ENCODE data around the gene GPR65. TPM values are rescaled to one million over a fixed set of nuclear protein-coding genes. Genes with fewer than 3 reads are reported as not detected.

The GPR65 gene
- total RNA-seq, 1 donor from 2014 or later: 0.42 TPM

- intact Hi-C loops (cut with micrococcal nuclease): no loop called here
- ATAC-seq: no peak
- DNase-seq: no peak
These were observed 25.1 kb downstream of the GPR65 start for GRCh38 chr14:88030079-88030478.

GRCh38 chr14:88030892-88031291, 26.0 kb downstream of the GPR65 start:
- intact Hi-C loops (cut with micrococcal nuclease): no loop called here
- DNase-seq: no peak
- ATAC-seq: no peak

GRCh38 chr14:88032373-88032772, 27.4 kb downstream of the GPR65 start:
- intact Hi-C loops (cut with micrococcal nuclease): no loop called here
- DNase-seq: no peak
- no peak for ATAC-seq

- DNase-seq (no peak), ATAC-seq (no peak)
- intact Hi-C loops (cut with micrococcal nuclease): no loop called here
These were observed 29.1 kb downstream of the GPR65 start for GRCh38 chr14:88034076-88034475.

GRCh38 chr14:88036422-88036821, 31.5 kb downstream of the GPR65 start:
- no peak for ATAC-seq
- intact Hi-C loops (cut with micrococcal nuclease): no loop called here
- DNase-seq: no peak

- intact Hi-C loops (cut with micrococcal nuclease): no loop called here
- ATAC-seq (no peak), DNase-seq (no peak)
These were observed 32.4 kb downstream of the GPR65 start for GRCh38 chr14:88037325-88037724.

- DNase-seq (no peak), ATAC-seq (no peak)
- intact Hi-C loops (cut with micrococcal nuclease): no loop called here
These were observed 34.3 kb downstream of the GPR65 start for GRCh38 chr14:88039197-88039596.

- ATAC-seq: no peak
- intact Hi-C loops (cut with micrococcal nuclease): no loop called here
These were observed 35.2 kb downstream of the GPR65 start for GRCh38 chr14:88040146-88040545.

GRCh38 chr14:88043529-88044443, 38.9 kb downstream of the GPR65 start:
- DNase-seq (no peak), ATAC-seq (no peak)
- intact Hi-C loops (cut with micrococcal nuclease): no loop called here

More at GRCh38 chr14:88040146-88040545, 35.2 kb downstream of the GPR65 start:
- DNase-seq: no peak

GRCh38 chr14:88044444-88044758, 39.5 kb downstream of the GPR65 start:
- intact Hi-C loops (cut with micrococcal nuclease): no loop called here
- ATAC-seq (no peak), DNase-seq (no peak)

- intact Hi-C loops (cut with micrococcal nuclease): no loop called here
- peak; percentile 66 for ATAC-seq
- DNase-seq: no peak
These were observed 40.0 kb downstream of the GPR65 start for GRCh38 chr14:88044776-88045446.

- intact Hi-C loops (cut with micrococcal nuclease): no loop called here
- ATAC-seq: peak; percentile 88
- DNase-seq: no peak
These were observed 40.8 kb downstream of the GPR65 start for GRCh38 chr14:88045705-88046104.

GRCh38 chr14:88048351-88048750, 43.4 kb downstream of the GPR65 start:
- intact Hi-C loops (cut with micrococcal nuclease): no loop called here

GRCh38 chr14:88049266-88049665, 44.3 kb downstream of the GPR65 start:
- no peak for DNase-seq
- intact Hi-C loops (cut with micrococcal nuclease): no loop called here
- peak; percentile 20 for ATAC-seq

More at GRCh38 chr14:88048351-88048750, 43.4 kb downstream of the GPR65 start:
- ATAC-seq (no peak), DNase-seq (no peak)

- DNase-seq: no peak
- no peak for ATAC-seq
- intact Hi-C loops (cut with micrococcal nuclease): no loop called here
These were observed 45.0 kb downstream of the GPR65 start for GRCh38 chr14:88049936-88050335.

- intact Hi-C loops (cut with micrococcal nuclease): no loop called here
- ATAC-seq: no peak
- DNase-seq: no peak
These were observed 55.6 kb downstream of the GPR65 start for GRCh38 chr14:88060576-88060975.

- no peak for ATAC-seq
- no peak for DNase-seq
- intact Hi-C loops (cut with micrococcal nuclease): no loop called here
These were observed 58.9 kb downstream of the GPR65 start for GRCh38 chr14:88063811-88064210.
